Body of pancreas (tissue), 4 donors: ENCODE results near the gene EXOSC7.

Experiments used
- POLR2A ChIP-seq, 3 donors: fragments of 450-650 bp; IDR thresholded peaks; one replicate each; pipeline ENCODE4 v1.6.1; 2016; ENCODE audit warnings: antibody characterized with exemption in 3 of 3, mild to moderate bottlenecking in 2 of 3
- TF ChIP-seq, protein P1 (sequence below), 7 experiments: fragments of 450-650 bp in 4 of 7; fragments of 200-600 bp in 3 of 7; sonication (generic) in 3 of 7; IDR thresholded peaks; one replicate each; pipeline ENCODE4 v1.5.1; 2016 to 2019; ENCODE audit warnings: antibody characterized with exemption in 7 of 7

DNA sequence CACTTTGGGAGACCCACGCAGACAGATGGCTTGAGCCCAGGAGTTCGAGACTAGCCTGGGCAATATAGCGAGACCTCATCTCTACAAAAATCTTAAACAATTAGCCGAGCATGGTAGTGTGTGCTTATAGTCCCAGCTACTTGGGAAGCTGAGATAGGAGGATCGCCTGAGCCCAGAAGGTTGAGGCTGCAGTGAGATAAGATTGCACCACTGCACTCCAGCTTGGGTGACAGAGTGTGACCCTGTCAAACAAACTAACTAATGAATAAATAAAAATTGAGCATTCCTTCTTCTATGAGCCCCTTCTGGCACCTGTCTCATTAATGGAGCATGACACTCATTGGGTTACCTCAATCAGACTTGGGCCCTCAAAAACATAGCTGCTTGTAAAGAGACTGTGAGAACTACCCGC is 7.6 kb upstream of the EXOSC7 start:
- TF ChIP-seq POLR2A (IDR thresholded peaks at IDR 0.05), result no peak
- TF ChIP-seq, protein P1, sequence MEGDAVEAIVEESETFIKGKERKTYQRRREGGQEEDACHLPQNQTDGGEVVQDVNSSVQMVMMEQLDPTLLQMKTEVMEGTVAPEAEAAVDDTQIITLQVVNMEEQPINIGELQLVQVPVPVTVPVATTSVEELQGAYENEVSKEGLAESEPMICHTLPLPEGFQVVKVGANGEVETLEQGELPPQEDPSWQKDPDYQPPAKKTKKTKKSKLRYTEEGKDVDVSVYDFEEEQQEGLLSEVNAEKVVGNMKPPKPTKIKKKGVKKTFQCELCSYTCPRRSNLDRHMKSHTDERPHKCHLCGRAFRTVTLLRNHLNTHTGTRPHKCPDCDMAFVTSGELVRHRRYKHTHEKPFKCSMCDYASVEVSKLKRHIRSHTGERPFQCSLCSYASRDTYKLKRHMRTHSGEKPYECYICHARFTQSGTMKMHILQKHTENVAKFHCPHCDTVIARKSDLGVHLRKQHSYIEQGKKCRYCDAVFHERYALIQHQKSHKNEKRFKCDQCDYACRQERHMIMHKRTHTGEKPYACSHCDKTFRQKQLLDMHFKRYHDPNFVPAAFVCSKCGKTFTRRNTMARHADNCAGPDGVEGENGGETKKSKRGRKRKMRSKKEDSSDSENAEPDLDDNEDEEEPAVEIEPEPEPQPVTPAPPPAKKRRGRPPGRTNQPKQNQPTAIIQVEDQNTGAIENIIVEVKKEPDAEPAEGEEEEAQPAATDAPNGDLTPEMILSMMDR (IDR thresholded peaks at IDR 0.05), result no peak
